WI38 (cell line): Measurements from ENCODE around the gene PHKG2.
A peak's percentile ranks its signal among the peaks of the same experiment; 100 is the strongest.

Source experiments
- H3K4me3 ChIP-seq: 2 replicates; pipeline ENCODE4 v1.5.1; 2011; ENCODE audit warnings: low read depth, mild to moderate bottlenecking, control low read depth, low read length
- TF ChIP-seq, protein P1 (sequence below): IDR thresholded peaks from 2 replicates; pipeline ENCODE4 v1.5.1; 2012; ENCODE audit warnings: low read depth, mild to moderate bottlenecking, control low read depth, low read length

Gene PHKG2

DNA sequence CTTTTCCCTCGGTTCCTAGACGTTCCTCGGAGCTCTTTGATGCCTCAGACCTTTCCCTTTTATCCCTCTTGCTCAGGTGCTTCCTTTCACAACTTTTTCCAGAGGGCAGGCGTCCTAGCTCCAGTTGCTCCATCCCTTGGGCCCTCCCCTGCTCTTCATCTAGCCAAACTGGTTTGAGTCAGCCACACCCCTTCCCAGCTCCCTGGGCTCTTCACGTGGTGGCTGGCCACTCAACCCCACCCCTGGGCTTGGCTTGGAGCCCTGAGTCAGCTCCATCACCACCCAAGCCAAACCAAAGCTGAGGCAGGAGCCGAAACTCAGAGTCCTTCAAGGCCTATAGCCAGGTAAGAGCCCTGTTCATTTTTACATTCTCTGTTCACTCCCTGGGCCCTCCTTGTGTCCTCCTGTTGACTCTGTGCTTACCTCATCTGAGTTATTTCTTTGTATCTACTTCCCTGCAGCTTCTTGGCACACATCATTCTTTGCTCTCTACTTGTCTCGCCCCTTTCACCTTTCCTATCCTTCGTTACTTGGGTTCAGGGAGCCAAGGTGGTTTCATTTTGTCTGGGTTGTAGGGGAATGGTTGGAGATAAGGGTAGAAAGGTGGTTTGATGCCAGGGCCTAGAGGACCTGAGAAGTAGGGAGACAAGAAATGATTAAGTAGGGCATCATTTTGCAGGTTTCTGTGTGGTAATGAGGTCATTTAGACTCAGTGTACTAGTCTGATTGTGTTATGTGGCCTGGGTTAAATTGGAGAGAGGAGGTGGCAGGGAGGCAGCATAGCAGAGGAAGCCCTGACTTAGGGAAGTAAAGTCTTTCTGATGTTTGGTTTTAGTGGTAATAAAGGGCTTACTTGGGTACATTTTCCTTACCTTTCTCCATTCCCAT is 7.6 kb upstream of the PHKG2 start:
- peak overlapping the region; percentile 30; the same call in 1 of the 2 replicates for H3K4me3 ChIP-seq

DNA sequence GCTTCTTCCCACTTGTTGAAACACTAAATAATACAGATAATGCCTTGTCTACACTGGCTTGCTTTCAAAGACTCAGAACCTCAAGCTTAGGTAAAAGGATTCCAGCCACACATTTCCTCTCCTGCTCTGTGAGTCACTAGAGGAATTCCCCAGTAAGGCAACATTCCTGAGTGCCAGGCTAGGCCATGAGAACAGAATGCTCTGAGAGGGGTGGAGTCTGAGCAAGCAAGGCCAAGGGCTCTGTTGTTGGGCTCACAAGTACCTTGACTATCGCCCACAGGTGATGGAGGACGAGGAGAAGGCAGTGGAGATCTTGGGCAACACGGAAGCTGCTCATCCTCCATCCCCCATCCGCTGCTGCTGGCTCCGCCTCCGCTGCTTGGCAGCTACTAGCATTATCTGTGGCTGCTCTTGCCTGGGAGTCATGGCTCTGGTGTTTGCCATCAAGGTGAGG is 6.7 kb upstream of the PHKG2 start:
- no peak overlapping the region for H3K4me3 ChIP-seq
- TF ChIP-seq, protein P1, sequence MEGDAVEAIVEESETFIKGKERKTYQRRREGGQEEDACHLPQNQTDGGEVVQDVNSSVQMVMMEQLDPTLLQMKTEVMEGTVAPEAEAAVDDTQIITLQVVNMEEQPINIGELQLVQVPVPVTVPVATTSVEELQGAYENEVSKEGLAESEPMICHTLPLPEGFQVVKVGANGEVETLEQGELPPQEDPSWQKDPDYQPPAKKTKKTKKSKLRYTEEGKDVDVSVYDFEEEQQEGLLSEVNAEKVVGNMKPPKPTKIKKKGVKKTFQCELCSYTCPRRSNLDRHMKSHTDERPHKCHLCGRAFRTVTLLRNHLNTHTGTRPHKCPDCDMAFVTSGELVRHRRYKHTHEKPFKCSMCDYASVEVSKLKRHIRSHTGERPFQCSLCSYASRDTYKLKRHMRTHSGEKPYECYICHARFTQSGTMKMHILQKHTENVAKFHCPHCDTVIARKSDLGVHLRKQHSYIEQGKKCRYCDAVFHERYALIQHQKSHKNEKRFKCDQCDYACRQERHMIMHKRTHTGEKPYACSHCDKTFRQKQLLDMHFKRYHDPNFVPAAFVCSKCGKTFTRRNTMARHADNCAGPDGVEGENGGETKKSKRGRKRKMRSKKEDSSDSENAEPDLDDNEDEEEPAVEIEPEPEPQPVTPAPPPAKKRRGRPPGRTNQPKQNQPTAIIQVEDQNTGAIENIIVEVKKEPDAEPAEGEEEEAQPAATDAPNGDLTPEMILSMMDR: no peak

More for the DNA sequence above, 7.6 kb upstream of the PHKG2 start:
- TF ChIP-seq, protein P1: no peak

DNA sequence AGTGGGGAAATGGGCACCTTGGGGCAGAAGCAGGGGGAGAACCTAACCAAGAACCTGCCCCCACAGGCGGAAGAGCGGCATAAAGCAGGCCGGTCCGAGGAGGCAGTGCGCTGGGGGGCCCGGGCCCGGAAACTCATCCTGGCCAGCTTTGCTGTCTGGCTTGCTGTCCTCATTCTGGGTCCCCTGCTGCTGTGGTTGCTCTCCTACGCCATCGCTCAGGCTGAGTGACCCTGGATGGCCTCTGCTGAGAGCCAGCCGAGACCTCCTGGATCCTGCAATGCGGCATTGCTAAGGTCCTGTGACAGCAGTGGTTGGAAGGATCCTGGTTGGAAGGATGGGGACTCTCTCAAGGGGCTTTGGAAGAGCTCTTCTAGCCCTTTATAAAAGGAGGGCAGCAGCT is 4.5 kb upstream of the PHKG2 start:
- TF ChIP-seq, protein P1: no peak
- H3K4me3 ChIP-seq: no peak overlapping the region

DNA sequence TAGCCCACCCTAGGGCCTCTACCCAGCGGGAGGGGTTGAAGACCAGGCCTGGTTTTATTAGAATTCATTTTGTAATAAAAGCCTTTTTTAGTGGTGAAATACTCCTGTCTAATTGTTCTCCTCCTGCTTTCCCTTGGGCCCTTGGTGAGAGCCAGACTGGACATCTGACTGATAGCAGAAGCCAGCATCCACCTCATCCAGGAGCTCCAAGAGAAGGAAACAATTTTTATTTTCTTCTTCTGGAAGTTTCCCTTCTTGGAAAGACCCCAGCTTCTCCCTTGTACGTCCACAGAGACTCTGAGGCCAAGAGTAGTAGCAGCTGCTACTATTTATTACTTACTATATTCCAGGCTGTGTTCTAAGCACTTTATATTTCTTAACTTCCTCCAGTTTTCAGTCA is 4.0 kb upstream of the PHKG2 start:
- TF ChIP-seq, protein P1: no peak
- no peak overlapping the region for H3K4me3 ChIP-seq

DNA sequence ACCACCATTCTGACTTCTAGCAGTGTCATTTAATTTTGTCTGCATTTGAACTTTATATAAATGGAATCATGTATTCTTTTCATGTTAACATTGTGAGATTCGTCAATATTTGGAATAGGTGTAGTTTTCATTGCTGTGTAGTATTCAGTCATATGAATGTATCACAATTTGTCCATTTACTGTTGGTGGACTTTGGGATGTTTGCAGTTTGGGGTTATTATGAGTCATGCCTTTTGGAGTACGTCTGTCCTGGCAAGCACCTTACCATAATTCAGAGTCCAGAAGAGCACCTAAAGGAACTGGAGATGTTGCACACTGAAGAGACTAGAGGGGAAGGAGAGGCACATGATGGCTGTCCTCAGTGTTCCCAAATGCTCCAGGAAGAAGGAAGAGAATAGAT is 3.1 kb upstream of the PHKG2 start:
- TF ChIP-seq, protein P1: no peak
- H3K4me3 ChIP-seq: no peak overlapping the region

DNA sequence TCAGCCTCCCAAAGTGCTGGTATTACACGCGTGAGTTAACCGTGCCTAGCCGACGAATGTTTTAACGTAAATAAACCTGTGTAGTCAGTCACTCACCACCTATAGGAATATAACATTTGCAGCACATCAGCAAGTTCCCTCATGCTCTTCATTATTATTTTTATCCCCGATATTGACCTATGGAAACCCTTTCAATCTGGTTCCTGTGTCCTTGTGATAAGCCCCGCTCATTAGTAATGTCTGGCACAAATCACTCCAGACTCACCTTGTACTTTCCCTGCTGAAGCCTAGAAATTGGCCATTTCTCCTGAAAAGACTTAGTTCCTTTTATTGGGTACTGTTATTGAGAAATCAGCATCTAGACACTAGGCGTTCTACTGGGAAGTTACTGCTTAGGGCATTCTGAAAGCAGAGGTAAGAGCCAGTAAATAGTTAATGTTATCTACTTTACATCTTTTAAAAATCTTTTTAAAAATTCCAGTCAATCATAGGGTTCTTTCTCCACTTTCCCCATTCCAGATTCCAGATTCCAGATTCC is 1.5 kb upstream of the PHKG2 start:
- TF ChIP-seq, protein P1: no peak
- H3K4me3 ChIP-seq: no peak overlapping the region

DNA sequence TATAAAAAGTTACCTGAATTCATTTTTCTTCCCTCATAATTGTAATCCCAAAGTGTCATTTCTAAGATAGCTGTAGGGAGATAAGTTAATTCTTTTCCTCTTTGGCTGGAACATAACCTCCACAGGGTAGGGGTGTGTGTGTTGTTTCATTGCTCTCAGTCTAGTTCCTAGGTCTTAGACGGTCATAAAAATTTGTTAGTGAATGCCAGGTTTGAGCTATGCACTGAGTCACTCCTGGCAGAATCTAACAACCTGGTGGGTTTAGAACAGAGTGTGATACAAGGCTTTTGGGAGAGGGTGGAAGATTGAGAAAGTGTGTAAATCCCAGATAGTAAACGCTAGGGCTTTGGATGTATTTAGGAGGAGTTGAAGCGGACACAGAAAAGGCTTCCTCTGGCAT is 894 bp upstream of the PHKG2 start:
- TF ChIP-seq, protein P1: no peak
- no peak overlapping the region for H3K4me3 ChIP-seq
